ENCODE results near the gene AP3B2. TPM values are rescaled to one million over a fixed set of nuclear protein-coding genes. Genes with fewer than 3 reads are reported as not detected.

AP3B2 gene
- total and polyA plus RNA-seq, 2 of the 4 experiments (the other 2 are of a cell fraction) = 0.14 TPM; not detected in 1

DNA sequence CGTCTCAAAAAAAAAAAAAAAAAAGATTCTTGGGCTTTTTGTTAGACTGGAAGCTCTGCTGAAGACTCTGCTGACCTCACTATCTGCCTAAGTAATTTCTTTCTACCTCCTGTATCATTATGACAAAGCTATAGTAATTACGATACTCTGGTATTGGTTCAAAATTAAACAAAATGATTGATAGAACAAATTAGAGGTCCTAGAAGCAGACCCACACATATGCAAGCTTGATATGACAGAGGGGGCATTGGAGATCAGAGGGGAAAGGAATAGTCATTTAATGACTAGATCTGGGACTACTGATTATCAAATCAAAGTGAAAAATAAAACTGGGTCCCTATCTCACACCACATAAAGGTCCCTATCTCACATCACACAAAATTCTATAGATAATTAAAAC, 21.9 kb upstream of the AP3B2 start:
- POLR2A ChIA-PET (ENCODE audit: unreplicated experiment) = no interaction called here
- no TSS peak for BruUV-seq (replicated peaks)

More for the DNA sequence above, 21.9 kb upstream of the AP3B2 start:
- Histone ChIP-seq H2AK9ac (replicated peaks; ENCODE audit: low read depth, low read length, poor library complexity) (no peak overlapping the region), H4K5ac (ENCODE audit: low read depth, low read length) (no peak overlapping the region), H2BK5ac (ENCODE audit: low read depth, low read length, poor library complexity, severe bottlenecking) (no peak overlapping the region), H4K20me1 (ENCODE audit: insufficient read depth, low read length) (no peaks in the 10 kb centered on the region), H3K23ac (ENCODE audit: low read depth, low read length) (no peak overlapping the region), H2BK15ac (ENCODE audit: low read depth, low read length) (no peak overlapping the region), H3K4me3 (ENCODE audit: insufficient read depth, low read depth, low read length) (no peak overlapping the region), H3K9me1 (ENCODE audit: insufficient read depth, low read length) (no peaks in the 10 kb centered on the region), H2BK120ac (ENCODE audit: low read depth, low read length) (no peak overlapping the region), H2BK20ac (ENCODE audit: low read depth, low read length) (no peak overlapping the region), H3K4me2 (ENCODE audit: low read depth, low read length) (no peak overlapping the region), H3K9ac (ENCODE audit: low read depth, low read length) (no peak overlapping the region), H2AK5ac (ENCODE audit: low read depth, low read length) (no peak overlapping the region), H3K27ac (ENCODE audit: insufficient read depth, low read length) (no peak overlapping the region), H3K36me3 (ENCODE audit: control insufficient read depth, insufficient read depth, low read length) (no peaks in the 10 kb centered on the region), H3K4me1 (ENCODE audit: control insufficient read depth, insufficient read depth, low read length) (no peaks in the 10 kb centered on the region), H3K4ac (ENCODE audit: low read depth, low read length) (no peak overlapping the region), H3K18ac (ENCODE audit: low read depth, low read length) (no peak overlapping the region), H4K91ac (ENCODE audit: insufficient read depth, low read depth, low read length) (no peak overlapping the region), H3K56ac (ENCODE audit: extremely low read depth, insufficient read depth, low read length) (no peak overlapping the region), H3K9me3 (ENCODE audit: control insufficient read depth, insufficient read depth, low read length) (no peaks in the 10 kb centered on the region), H3K14ac (replicated peaks; ENCODE audit: low read depth, low read length) (no peak overlapping the region), H3K79me1 (ENCODE audit: low read depth in 1 of 2, low read length in 2 of 2) (no peaks in the 10 kb centered on the region), H4K8ac (ENCODE audit: low read depth in 2 of 2, low read length in 2 of 2) (no peak overlapping the region), H3K27me3 (ENCODE audit: control insufficient read depth, insufficient read depth, low read length) (no peaks in the 10 kb centered on the region), H2AFZ (replicated peaks; ENCODE audit: low read length, poor library complexity) (no peak overlapping the region)
- TF ChIP-seq RFX5 (IDR thresholded peaks at IDR 0.05; ENCODE audit: low read depth, low read length) = no peak
- TF ChIP-seq CTCF (conservative IDR thresholded peaks at IDR 0.05; ENCODE audit: low read depth, low read length) = no peak
- TF ChIP-seq NFE2L2 (IDR thresholded peaks at IDR 0.05; ENCODE audit: low read depth, low read length) = no peak
- no peak for TF ChIP-seq RAD21 (IDR thresholded peaks at IDR 0.05; ENCODE audit: low read length)
- TF ChIP-seq, protein P1, sequence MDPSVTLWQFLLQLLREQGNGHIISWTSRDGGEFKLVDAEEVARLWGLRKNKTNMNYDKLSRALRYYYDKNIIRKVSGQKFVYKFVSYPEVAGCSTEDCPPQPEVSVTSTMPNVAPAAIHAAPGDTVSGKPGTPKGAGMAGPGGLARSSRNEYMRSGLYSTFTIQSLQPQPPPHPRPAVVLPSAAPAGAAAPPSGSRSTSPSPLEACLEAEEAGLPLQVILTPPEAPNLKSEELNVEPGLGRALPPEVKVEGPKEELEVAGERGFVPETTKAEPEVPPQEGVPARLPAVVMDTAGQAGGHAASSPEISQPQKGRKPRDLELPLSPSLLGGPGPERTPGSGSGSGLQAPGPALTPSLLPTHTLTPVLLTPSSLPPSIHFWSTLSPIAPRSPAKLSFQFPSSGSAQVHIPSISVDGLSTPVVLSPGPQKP (IDR thresholded peaks at IDR 0.05; ENCODE audit: borderline replicate concordance, low read depth, low read length) = no peak
- TF ChIP-seq SMC3 (IDR thresholded peaks at IDR 0.05; ENCODE audit: low read depth, low read length) = no peak
- TF ChIP-seq CHD1 (IDR thresholded peaks at IDR 0.05; ENCODE audit: low read depth, low read length) = no peak
- TF ChIP-seq, protein P2, sequence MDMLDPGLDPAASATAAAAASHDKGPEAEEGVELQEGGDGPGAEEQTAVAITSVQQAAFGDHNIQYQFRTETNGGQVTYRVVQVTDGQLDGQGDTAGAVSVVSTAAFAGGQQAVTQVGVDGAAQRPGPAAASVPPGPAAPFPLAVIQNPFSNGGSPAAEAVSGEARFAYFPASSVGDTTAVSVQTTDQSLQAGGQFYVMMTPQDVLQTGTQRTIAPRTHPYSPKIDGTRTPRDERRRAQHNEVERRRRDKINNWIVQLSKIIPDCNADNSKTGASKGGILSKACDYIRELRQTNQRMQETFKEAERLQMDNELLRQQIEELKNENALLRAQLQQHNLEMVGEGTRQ (IDR thresholded peaks at IDR 0.05; ENCODE audit: low read depth, low read length) = no peak
- ATAC-seq (ENCODE audit: low read depth) = no peak
- dilution Hi-C loops (cut with HindIII; ENCODE audit: low sequenced_read_pairs, unreplicated experiment) (no loop called here), intact Hi-C loops (cut with micrococcal nuclease) (no loop called here), in situ Hi-C loops (cut with MboI; ENCODE audit: low sequenced_read_pairs) (no loop called here)
- CTCF ChIA-PET = interaction anchor here (0.7 kb wide), 1 partner anchor 162 kb away, joined by 3 read pairs; no protein-coding TSS in a partner anchor
- WGBS, 2 experiments (ENCODE audit: extremely low coverage in 2 of 2, insufficient read length in 1 of 2) = no CpG with 5 or more reads among the region's 2 CpGs
- DNase-seq = no peak

Data from IMR-90 (cell line).